ENCODE results near the gene CNDP2. TPM values are rescaled to one million over a fixed set of nuclear protein-coding genes. Genes with fewer than 3 reads are reported as not detected.

CNDP2 gene
- total RNA-seq, 1 donor from 2014 or later, result 56.1 TPM

GRCh38 chr18:74505776-74506175 lies 9.6 kb downstream of the CNDP2 start:
- no peaks in the 10 kb centered on the region for H3K4me1 ChIP-seq
- H3K9ac ChIP-seq, result no peak overlapping the region
- H3K4me1 Mint-ChIP-seq, result no peaks in the 10 kb centered on the region
- H3K27me3 Mint-ChIP-seq (ENCODE audit: insufficient read depth, low read depth), result no peaks in the 10 kb centered on the region
- no peaks in the 10 kb centered on the region for H3K9me3 Mint-ChIP-seq
- no peaks in the 10 kb centered on the region for H3K27me3 ChIP-seq
- H3K36me3 ChIP-seq, result no peaks in the 10 kb centered on the region
- H3K36me3 Mint-ChIP-seq, result peaks cover 30% of the 10 kb centered on the region
- no peak for DNase-seq (ENCODE audit: low spot score)
- H2AFZ ChIP-seq (replicated peaks), result no peak overlapping the region
- H3F3A ChIP-seq (ENCODE audit: low read depth), result no peaks in the 10 kb centered on the region
- H4K20me1 ChIP-seq (ENCODE audit: low read depth), result no peaks in the 10 kb centered on the region
- H3K4me3 ChIP-seq, result no peak overlapping the region
- TF ChIP-seq, protein P1, sequence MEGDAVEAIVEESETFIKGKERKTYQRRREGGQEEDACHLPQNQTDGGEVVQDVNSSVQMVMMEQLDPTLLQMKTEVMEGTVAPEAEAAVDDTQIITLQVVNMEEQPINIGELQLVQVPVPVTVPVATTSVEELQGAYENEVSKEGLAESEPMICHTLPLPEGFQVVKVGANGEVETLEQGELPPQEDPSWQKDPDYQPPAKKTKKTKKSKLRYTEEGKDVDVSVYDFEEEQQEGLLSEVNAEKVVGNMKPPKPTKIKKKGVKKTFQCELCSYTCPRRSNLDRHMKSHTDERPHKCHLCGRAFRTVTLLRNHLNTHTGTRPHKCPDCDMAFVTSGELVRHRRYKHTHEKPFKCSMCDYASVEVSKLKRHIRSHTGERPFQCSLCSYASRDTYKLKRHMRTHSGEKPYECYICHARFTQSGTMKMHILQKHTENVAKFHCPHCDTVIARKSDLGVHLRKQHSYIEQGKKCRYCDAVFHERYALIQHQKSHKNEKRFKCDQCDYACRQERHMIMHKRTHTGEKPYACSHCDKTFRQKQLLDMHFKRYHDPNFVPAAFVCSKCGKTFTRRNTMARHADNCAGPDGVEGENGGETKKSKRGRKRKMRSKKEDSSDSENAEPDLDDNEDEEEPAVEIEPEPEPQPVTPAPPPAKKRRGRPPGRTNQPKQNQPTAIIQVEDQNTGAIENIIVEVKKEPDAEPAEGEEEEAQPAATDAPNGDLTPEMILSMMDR (IDR thresholded peaks at IDR 0.05), result no peak
- no peak for TF ChIP-seq EZH2 (IDR thresholded peaks at IDR 0.05)
- TF ChIP-seq EZH2phosphoT487 (IDR thresholded peaks at IDR 0.05), result no peak
- H3K9me3 ChIP-seq (ENCODE audit: low read depth), result no peaks in the 10 kb centered on the region
- H3K27ac ChIP-seq, result no peak overlapping the region
- no peak overlapping the region for H3K4me2 ChIP-seq
- H3K4me3 Mint-ChIP-seq, result no peak overlapping the region
- peak overlapping the region; percentile 12 for H3K27ac Mint-ChIP-seq
- H3K79me2 ChIP-seq (ENCODE audit: low read depth), result no peaks in the 10 kb centered on the region

DNA sequence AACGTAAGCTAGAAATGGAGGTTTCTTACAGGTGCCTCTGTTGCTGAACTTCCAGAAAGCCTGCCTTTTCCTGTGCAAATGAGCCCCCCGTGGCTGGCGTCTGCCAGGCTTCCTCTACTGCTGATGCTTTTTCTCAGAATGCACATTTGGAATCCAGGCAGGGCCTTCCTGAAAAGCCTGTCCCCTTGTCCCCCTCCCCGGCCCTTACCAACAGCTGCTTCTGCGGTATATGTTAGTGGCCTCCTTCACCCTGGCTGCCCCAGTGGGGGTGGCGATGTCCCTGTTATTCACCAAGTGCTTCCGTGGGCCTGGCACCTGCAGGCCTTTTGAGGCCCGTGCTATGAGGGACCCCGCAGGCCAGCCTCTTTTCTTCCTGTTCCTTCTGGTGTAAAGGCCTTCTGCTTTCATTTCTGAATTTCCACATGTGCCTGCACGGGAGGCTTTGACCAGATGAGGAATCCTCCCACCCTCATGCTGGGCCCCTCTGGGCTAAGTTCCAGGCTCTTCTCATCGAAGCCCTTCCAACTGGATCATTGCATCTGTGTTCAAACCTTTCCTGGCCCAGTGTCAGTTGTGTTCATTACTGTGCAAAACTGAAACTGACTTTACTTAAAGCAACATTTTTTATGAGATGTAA lies 10.4 kb downstream of the CNDP2 start:
- Histone ChIP-seq H3K9ac (no peak overlapping the region), H3F3A (ENCODE audit: low read depth) (no peaks in the 10 kb centered on the region), H3K36me3 (no peaks in the 10 kb centered on the region), H3K27me3 (no peaks in the 10 kb centered on the region), H3K4me1 (no peaks in the 10 kb centered on the region), H3K9me3 (ENCODE audit: low read depth) (no peaks in the 10 kb centered on the region), H2AFZ (replicated peaks) (no peak overlapping the region), H3K4me2 (no peak overlapping the region), H3K4me3 (no peak overlapping the region), H3K27ac (no peak overlapping the region), H4K20me1 (ENCODE audit: low read depth) (no peaks in the 10 kb centered on the region), H3K79me2 (ENCODE audit: low read depth) (no peaks in the 10 kb centered on the region)
- Mint-ChIP-seq H3K36me3 (peaks cover 34% of the 10 kb centered on the region), H3K27me3 (ENCODE audit: insufficient read depth, low read depth) (no peaks in the 10 kb centered on the region), H3K9me3 (no peaks in the 10 kb centered on the region), H3K4me3 (no peak overlapping the region), H3K4me1 (no peaks in the 10 kb centered on the region), H3K27ac (peak overlapping the region; percentile 62)
- TF ChIP-seq EZH2phosphoT487 (IDR thresholded peaks at IDR 0.05) (no peak), EZH2 (IDR thresholded peaks at IDR 0.05) (no peak)
- TF ChIP-seq, protein P1 (IDR thresholded peaks at IDR 0.05), result no peak
- DNase-seq (ENCODE audit: low spot score), result no peak

DNA sequence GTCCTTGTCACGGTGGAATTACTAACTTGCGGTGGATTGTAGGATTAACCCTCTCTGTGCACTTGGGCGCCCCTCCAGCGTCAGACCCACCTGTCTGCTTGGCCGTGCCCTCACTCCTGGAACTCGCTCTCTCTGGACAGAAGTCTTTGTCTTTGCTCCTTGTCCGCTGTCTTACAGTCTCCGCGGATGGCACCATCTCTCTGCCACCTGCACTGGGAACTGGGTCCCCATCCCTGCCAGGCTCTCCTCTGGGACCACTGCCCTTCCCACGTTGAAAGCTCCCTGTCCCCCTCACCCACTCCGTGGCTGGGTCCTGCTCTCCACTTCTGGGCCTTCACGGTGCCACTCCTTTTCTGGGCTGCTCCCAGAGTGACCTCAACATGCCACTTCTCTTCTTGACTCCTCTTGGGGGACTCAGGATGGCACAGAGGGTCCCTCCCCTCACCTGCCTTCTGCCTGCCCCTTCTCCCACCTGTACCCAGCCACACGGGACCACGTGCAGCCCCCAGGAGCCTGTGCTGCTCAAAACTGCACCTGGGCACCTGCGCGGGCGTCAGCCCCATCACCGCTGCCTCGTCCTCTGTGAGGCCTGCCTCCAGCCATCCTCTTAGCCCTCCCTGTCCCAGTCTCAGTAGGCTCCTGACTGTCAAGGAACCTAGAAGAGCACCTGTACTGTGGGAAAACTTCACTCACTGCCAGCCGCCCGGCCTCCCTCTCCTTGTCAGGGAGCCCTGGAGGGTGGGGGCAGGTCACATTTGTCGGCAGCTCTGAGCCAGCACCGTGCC lies 11.1 kb downstream of the CNDP2 start:
- no peak for DNase-seq (ENCODE audit: low spot score)
- Histone ChIP-seq H3K27me3 (no peaks in the 10 kb centered on the region), H4K20me1 (ENCODE audit: low read depth) (no peaks in the 10 kb centered on the region), H3K9me3 (ENCODE audit: low read depth) (no peaks in the 10 kb centered on the region), H3K4me1 (no peaks in the 10 kb centered on the region), H3K79me2 (ENCODE audit: low read depth) (no peaks in the 10 kb centered on the region), H3K9ac (no peak overlapping the region), H3K36me3 (no peaks in the 10 kb centered on the region), H3K4me3 (no peak overlapping the region), H3K4me2 (no peak overlapping the region), H3K27ac (no peak overlapping the region), H2AFZ (replicated peaks) (no peak overlapping the region), H3F3A (ENCODE audit: low read depth) (no peaks in the 10 kb centered on the region)
- TF ChIP-seq EZH2phosphoT487 (IDR thresholded peaks at IDR 0.05) (no peak), EZH2 (IDR thresholded peaks at IDR 0.05) (no peak)
- TF ChIP-seq, protein P1 (IDR thresholded peaks at IDR 0.05), result no peak
- Mint-ChIP-seq H3K36me3 (peaks cover 36% of the 10 kb centered on the region), H3K27me3 (ENCODE audit: insufficient read depth, low read depth) (no peaks in the 10 kb centered on the region), H3K4me1 (no peaks in the 10 kb centered on the region), H3K27ac (peak overlapping the region; percentile 62), H3K4me3 (no peak overlapping the region), H3K9me3 (no peaks in the 10 kb centered on the region)

Measured in neural progenitor cell (in vitro differentiated cells).